PFSK-1 (cell line): Measurements from ENCODE around the gene ABCC6.

Experiments used
- FOXP2 ChIP-seq: optimal IDR thresholded peaks from 2 replicates; pipeline ENCODE3; 2011; ENCODE audit warnings: borderline replicate concordance, control low read depth, inconsistent platforms; ENCODE audit not compliant: insufficient read depth; ENCODE audit errors: extremely low read length, extremely low read depth
- POLR2AphosphoS5 ChIP-seq: IDR thresholded peaks from 2 replicates; pipeline ENCODE4 v1.6.1; 2012; ENCODE audit warnings: low read depth, mild to moderate bottlenecking, control low read depth, low read length, moderate library complexity
- REST ChIP-seq, 2 experiments: IDR thresholded peaks; 2 replicates each; pipeline versions ENCODE4 v1.6.1 to v1.8.0; 2011 to 2012; ENCODE audit warnings: low read depth in 2 of 2, low read length in 2 of 2, control low read depth in 1 of 2, inconsistent platforms in 1 of 2, mild to moderate bottlenecking in 1 of 2, moderate library complexity in 1 of 2; ENCODE audit not compliant: insufficient read depth in 1 of 2
- SIN3A ChIP-seq: IDR thresholded peaks from 2 replicates; pipeline ENCODE4 v1.6.1; 2012; ENCODE audit warnings: mild to moderate bottlenecking, low read length, moderate library complexity, borderline replicate concordance; ENCODE audit not compliant: insufficient read depth
- TAF1 ChIP-seq: IDR thresholded peaks from 2 replicates; pipeline ENCODE4 v1.6.1; 2012; ENCODE audit warnings: low read length, control low read depth, borderline replicate concordance; ENCODE audit not compliant: insufficient read depth

Gene ABCC6

GRCh38 chr16:16171332-16171919, 51.9 kb downstream of the ABCC6 start:
- TF ChIP-seq SIN3A: no peak
- TF ChIP-seq FOXP2: no peak
- no peak for TF ChIP-seq REST (IDR thresholded peaks at IDR 0.05; ENCODE audit: insufficient read depth in 1 of 2, low read depth in 2 of 2, low read length in 2 of 2)
- TF ChIP-seq TAF1: no peak
- no peak for TF ChIP-seq POLR2AphosphoS5

GRCh38 chr16:16169615-16170014, 53.7 kb downstream of the ABCC6 start:
- no peak for TF ChIP-seq TAF1
- no peak for TF ChIP-seq REST (IDR thresholded peaks at IDR 0.05; ENCODE audit: insufficient read depth in 1 of 2, low read depth in 2 of 2, low read length in 2 of 2)
- no peak for TF ChIP-seq SIN3A
- no peak for TF ChIP-seq POLR2AphosphoS5
- TF ChIP-seq FOXP2: no peak

GRCh38 chr16:16168431-16168830, 54.9 kb downstream of the ABCC6 start:
- no peak for TF ChIP-seq POLR2AphosphoS5
- no peak for TF ChIP-seq SIN3A
- TF ChIP-seq REST (IDR thresholded peaks at IDR 0.05; ENCODE audit: insufficient read depth in 1 of 2, low read depth in 2 of 2, low read length in 2 of 2): no peak
- TF ChIP-seq TAF1: no peak
- no peak for TF ChIP-seq FOXP2

DNA sequence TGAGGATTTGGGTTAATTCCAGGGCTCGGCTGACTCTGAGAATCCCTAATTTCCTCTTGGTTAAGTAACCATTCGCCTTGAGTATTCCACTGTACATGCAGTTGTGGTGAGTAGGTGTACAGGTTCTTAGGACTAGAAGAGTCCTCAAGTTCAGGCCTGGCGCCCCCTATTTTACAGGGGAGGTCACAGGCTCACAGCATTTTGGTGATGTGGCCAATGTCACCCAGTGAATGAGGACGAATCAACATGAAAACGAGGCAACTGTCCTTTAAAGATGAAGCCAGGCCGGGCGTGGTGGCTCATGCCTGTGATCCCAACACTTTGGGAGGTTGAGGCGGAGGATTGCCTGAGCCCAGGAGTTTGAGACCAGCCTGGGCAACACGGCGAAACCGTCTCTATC, 55.4 kb downstream of the ABCC6 start:
- TF ChIP-seq FOXP2: no peak
- no peak for TF ChIP-seq REST (IDR thresholded peaks at IDR 0.05; ENCODE audit: insufficient read depth in 1 of 2, low read depth in 2 of 2, low read length in 2 of 2)
- TF ChIP-seq POLR2AphosphoS5: no peak

DNA sequence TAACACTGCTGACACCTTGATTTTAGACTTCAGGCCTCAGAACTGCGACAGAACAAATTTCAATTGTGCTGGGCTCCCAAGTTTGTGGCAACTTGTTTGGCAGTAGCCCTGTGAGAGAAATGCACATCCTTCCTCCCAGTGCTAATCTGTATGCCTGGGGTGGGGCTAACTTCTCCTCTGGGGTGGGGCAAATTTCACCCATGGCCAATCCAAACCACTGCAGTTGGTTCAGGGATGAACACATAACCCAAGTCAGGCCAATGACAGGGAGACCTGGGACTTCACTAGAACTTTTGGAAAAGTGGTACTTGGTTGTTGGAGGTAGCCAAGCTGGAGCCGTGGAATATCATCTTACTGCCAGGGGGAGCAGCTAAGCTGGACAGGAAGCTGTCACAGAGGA, 56.3 kb downstream of the ABCC6 start:
- no peak for TF ChIP-seq TAF1
- TF ChIP-seq FOXP2: no peak
- no peak for TF ChIP-seq SIN3A
- no peak for TF ChIP-seq REST (IDR thresholded peaks at IDR 0.05; ENCODE audit: insufficient read depth in 1 of 2, low read depth in 2 of 2, low read length in 2 of 2)
- no peak for TF ChIP-seq POLR2AphosphoS5
